Stimulated activated CD4-positive, alpha-beta T cell treated with anti-CD3 and anti-CD28 coated beads, Interleukin-4, amount 100 ng/mL, for 4 hours (primary cell): ENCODE results near the gene SLC27A6.

ENCODE experiments used
- DNase-seq, 2 experiments: peaks; one replicate each; pipeline ENCODE4 v3.0.0-alpha.2; 2020

SLC27A6 gene

DNA sequence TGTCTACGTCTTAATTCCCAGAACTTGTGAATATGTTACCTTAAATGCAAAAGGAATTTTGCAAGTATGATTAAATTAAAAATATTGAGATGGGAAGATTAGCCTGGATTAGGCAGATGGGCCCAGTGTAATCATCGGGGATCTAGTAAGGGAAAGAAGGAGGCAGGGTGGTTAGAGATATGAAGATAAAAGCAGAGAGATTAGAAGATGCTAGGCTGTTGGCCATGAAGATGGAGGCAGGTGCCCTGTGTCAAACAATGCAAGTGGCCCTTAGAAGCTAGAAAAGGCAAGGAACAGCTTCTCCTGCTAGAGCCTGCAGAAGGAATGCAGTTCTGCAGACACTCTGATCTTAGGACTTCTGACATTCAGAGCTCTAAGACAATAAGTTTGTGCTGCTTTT is 100.4 kb downstream of the SLC27A6 start:
- no peak for DNase-seq

DNA sequence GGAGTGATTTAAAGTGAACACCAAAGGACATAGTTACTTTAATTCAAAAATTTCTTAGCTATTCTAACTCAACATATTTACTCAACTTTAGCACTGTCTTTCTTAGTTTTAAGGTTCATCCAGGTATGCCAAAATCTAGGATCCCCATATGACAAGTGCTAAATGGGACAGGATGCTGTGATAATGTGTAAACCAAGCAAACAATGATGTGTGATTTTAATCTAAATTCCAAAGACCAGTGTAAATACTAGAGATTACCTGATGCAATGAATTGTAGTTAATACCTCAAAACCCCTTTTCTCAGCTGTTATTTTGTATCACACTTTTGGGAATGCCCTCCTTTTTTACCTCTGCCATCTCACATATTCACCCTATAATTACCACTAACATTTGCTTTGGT is 102.5 kb downstream of the SLC27A6 start:
- no peak for DNase-seq

DNA sequence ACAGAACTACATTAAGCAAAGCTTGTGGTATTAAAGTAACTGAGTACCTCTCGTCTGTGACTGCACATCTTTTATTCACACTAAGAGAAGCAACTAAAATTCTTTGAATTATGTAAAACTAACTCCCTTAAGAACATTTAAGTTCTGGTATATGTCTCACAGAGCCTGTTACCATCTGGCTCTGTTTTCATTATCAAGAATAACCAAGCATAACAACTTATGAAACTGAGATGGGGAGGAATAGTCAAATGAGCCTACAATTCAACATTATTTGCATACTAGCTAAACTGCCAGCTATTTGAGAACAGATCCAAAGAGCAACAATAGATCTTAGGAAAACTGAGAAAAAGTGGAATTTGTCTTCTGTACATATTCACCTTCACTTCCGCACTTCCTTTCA is 104.0 kb downstream of the SLC27A6 start:
- DNase-seq = no peak

DNA sequence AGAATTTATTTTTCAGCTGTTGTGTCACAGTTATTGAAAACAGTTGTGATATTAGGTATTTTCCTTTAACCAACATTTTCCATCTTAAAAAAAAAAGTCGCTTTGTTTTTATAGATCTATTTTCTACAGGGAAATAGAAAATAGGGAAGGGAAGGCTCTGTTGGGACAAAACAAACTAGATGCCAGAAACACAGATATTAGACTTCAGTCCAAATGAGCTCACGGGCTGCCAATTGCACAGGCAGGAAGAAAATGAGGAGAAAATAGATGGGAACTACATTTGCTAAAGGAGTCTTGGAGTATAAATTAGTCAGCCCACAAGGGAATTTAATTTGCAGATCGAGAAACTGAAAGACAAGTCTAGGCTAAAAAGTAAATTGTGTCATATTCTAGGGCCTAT is 107.8 kb downstream of the SLC27A6 start:
- no peak for DNase-seq

DNA sequence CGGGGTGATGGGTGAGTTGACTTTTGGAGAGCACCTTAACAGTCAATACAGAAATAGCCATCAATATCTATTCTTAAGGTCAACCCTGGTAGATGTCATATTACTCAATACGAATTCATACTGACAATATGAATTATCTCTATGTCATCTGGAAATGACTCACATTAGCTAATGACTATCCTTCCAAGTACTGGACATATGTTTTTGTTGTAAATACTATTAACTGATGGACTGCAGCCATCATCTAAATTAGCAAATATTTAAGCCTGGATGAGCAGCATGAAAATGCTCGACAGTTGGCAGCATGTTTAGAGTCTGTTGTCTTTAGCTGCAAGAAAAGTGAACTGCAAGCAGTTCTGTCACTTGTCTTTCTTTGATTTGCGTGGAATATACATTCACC is 109.6 kb downstream of the SLC27A6 start:
- no peak for DNase-seq

DNA sequence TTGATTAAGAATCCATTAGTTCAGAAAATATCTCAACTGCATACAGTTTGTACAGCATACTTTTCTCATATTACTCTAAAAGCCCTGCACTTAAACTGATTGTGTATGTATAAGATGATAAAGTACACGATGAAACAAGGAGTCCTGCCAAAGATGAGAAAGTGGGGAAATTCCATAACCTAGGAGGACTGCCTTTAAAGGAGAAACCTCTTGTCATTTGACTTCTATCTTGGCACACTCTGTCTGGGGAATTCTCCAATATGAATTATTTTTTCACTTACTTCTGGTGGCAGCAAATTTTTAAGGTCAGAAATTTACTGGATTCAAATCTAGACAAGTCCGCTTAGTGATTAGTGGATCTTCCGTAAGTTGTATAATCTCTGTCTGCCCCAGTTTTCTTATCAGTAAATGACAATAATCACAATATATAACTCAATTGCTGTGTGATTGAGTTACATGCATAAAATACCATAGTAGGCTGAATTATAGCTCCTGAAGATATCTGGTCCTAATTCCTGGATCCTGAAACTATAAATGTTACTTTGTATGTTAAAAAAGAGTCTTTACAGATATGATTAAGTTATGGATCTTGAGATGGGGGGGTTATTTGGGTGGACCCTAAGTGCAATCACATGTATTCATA is 112.3 kb downstream of the SLC27A6 start:
- no peak for DNase-seq

DNA sequence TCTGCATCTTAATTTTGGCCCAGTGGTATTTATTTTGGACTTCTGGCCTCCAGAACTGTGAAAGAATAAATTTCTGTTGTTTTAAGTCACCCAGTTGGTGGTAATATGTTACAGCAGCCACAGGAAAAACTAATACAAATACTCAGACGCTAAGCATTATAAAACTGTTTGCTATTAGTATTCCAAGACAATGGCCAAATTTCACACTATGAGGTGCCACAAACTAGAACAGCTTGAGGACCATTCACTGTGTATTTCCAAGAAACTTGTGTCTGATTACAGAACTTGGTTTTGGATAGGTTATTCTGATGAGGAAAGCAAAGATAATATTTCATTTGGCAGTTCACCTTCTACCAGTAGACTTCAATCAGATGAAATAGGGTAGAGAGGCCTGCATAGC is 113.0 kb downstream of the SLC27A6 start:
- no peak for DNase-seq

DNA sequence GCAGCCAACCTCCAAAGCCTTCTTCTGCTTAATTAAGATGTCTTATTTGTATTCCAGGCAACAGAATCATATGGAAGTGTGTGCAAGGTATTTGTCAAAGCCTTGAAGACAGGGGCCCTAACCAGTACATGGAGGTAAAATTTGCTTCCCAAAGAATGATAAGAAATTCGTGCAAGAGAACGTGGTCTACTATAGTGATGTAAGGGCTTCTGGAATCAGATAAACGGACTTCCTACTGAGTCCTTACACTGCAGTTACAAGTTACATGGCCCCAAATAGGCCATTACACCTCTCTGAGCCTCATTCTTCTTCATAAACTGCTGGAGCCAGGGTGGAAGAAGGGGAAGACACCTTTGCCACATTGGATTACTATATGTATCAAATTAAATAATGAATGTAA is 113.4 kb downstream of the SLC27A6 start:
- no peak for DNase-seq

DNA sequence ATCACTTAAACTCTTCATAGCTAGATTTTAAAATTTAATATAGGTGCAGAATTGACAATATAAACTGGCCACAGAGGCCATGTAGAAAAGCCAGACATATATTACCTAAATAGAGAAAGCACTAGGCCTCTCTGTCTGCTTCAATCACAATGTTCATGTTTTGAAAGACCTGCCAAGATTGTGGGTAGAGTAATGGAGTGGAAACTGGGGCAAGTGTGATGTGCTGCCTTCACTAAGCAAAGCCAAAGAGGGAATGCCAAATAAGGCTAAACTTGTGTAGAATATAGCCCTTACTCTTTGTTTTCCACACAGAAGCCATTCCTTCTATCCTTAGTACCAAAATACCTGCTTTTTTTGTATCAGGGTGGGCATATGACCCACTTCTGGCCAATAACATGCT is 114.2 kb downstream of the SLC27A6 start:
- DNase-seq = no peak

DNA sequence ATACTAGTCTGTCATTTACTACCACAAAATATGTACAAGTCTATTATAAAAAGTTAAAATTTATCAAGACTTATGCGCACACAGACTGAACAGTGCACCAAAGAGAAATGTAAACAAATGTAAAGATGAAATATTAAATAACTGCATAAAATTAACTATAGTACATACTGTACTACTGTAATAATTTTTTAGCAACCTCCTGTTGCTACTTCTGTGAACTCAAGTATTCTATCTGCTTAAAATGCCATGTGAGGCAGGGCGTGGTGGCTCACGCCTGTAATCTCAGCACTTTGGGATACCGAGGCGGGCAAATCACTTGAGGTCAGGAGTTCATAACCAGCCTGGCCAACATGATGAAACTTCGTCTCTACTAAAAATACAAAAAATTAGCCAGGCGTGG is 115.5 kb downstream of the SLC27A6 start:
- DNase-seq = no peak

DNA sequence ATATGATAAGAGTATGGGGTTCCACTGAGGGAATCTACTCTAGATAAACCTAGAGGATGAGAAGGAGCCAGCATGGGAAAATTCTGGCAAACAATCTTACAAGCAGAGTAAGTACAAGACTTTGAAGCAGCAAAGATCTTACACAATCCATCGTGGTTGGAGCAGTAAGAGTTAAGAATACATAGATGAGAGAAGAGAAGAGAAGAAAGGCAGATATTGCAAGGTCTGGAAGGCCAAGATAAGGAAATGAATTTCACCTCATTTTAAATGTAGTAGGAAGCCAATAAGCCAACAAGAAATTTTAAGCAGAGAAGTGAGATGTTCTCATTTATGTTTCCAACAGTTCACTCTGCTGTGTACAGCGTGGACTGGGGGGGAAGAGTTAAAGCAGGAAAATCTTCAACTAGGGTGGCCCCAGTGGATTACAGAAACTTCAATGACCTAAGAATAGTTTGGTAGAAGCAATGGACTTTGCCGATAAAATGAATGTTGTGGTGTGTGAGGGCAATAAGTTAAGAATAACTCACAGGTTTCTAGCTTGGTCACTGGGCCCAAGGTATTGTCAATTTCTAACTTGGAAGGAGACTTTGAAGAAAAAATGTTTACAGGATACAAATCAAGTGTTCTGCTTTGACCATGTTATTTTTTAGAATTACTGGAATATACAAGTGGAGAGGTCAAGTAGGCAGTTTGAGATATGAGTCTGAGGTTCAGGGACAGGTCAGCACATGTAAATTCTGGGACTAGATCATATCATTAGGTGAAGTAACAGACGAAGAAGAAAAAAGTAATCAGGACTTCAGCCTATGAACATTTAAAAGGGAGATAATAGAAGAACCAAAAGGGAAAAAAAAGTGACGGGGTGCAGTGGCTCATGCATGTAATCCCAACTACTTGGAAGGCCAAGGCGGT is 117.2 kb downstream of the SLC27A6 start:
- no peak for DNase-seq
